Activated B cell treated with CpG ODN at 0.5 μM for 24 hours (primary cell): ENCODE measurements around the gene ADGRA1. TPM values are rescaled to one million over a fixed set of nuclear protein-coding genes. Genes with fewer than 3 reads are reported as not detected.

Experiments
- ATAC-seq: fragments of 200-7000 bp; cut with Tn5 transposase; one replicate; pipeline ENCODE4 v1.10.0; 2021; ENCODE audit warnings: low read depth, mild to moderate bottlenecking, moderate library complexity
- CTCF ChIA-PET: fragments of 350-600 bp; sonication (Branson Sonifier 250); formaldehyde crosslinking; loops from one replicate; lab custom pipeline; 2021; ENCODE audit warnings: antibody characterized with exemption; lab: Charles Lee
- POLR2A ChIA-PET: fragments of 350-600 bp; sonication (Branson Sonifier 250); formaldehyde crosslinking; loops from one replicate; lab custom pipeline; 2021; ENCODE audit warnings: antibody characterized with exemption; lab: Charles Lee
- DNase-seq: peaks from one replicate; pipeline ENCODE4 v3.0.0; 2022
- H3K27ac Mint-ChIP-seq: one replicate; pipeline ENCODE4 v1.8.0; 2020; ENCODE audit warnings: mixed read lengths
- H3K27me3 Mint-ChIP-seq: one replicate; pipeline ENCODE4 v1.8.0; 2021; ENCODE audit warnings: mixed read lengths
- H3K36me3 Mint-ChIP-seq: one replicate; pipeline ENCODE4 v1.8.0; 2021; ENCODE audit warnings: low read depth, mixed read lengths
- H3K4me1 Mint-ChIP-seq: one replicate; pipeline ENCODE4 v1.8.0; 2021; ENCODE audit warnings: mixed read lengths
- H3K4me3 Mint-ChIP-seq: one replicate; pipeline ENCODE4 v1.8.0; 2020; ENCODE audit warnings: mild to moderate bottlenecking, mixed read lengths
- H3K9me3 Mint-ChIP-seq: one replicate; pipeline ENCODE4 v1.8.0; 2020; ENCODE audit warnings: mixed read lengths
- CTCF ChIP-seq: fragments of 200-600 bp; IDR thresholded peaks from one replicate; pipeline ENCODE4 v1.8.0; 2022; ENCODE audit warnings: antibody characterized with exemption, mild to moderate bottlenecking
- intact Hi-C: fragments of 100-400 bp; cut with micrococcal nuclease; formaldehyde crosslinking; loops from one replicate; pipeline ENCODE4 v1.15.1; 2024
- total RNA-seq: library from RNA; stranded (reverse); gene quantifications from 2 replicates; pipeline ENCODE4 v1.2.3, GENCODE V29; 2022

ADGRA1 gene
- total RNA-seq, 1 donor from 2014 or later, result not detected

GRCh38 chr10:133126431-133127290 lies 38.9 kb downstream of the ADGRA1 start:
- ChIA-PET CTCF (no interaction called here), POLR2A (no interaction called here)
- H3K4me1 Mint-ChIP-seq, result peaks cover 5% of the 10 kb centered on the region
- no peak for DNase-seq
- intact Hi-C loops, result no loop called here
- TF ChIP-seq CTCF, result no peak
- H3K27ac Mint-ChIP-seq, result no peak overlapping the region
- no peak overlapping the region for H3K4me3 Mint-ChIP-seq
- H3K36me3 Mint-ChIP-seq, result no peaks in the 10 kb centered on the region
- no peak for ATAC-seq
- H3K9me3 Mint-ChIP-seq, result no peaks in the 10 kb centered on the region
- H3K27me3 Mint-ChIP-seq, result peaks cover 7% of the 10 kb centered on the region

GRCh38 chr10:133127291-133128125 lies 39.8 kb downstream of the ADGRA1 start:
- Mint-ChIP-seq H3K27me3 (peaks cover 7% of the 10 kb centered on the region), H3K4me3 (no peak overlapping the region), H3K27ac (no peak overlapping the region), H3K9me3 (no peaks in the 10 kb centered on the region), H3K36me3 (no peaks in the 10 kb centered on the region), H3K4me1 (peaks cover 11% of the 10 kb centered on the region)
- CTCF ChIA-PET, result no interaction called here
- intact Hi-C loops, result no loop called here
- DNase-seq, result no peak
- POLR2A ChIA-PET, result no interaction called here
- ATAC-seq, result peak; percentile 42
- no peak for TF ChIP-seq CTCF

GRCh38 chr10:133128126-133129070 lies 40.7 kb downstream of the ADGRA1 start:
- H3K27me3 Mint-ChIP-seq, result peaks cover 7% of the 10 kb centered on the region
- H3K36me3 Mint-ChIP-seq, result no peaks in the 10 kb centered on the region
- H3K9me3 Mint-ChIP-seq, result no peaks in the 10 kb centered on the region
- peak; percentile 13 for DNase-seq
- ChIA-PET CTCF (no interaction called here), POLR2A (no interaction called here)
- H3K27ac Mint-ChIP-seq, result no peak overlapping the region
- H3K4me1 Mint-ChIP-seq, result peaks cover 11% of the 10 kb centered on the region
- ATAC-seq, result no peak
- intact Hi-C loops, result no loop called here
- no peak overlapping the region for H3K4me3 Mint-ChIP-seq
- no peak for TF ChIP-seq CTCF

- Mint-ChIP-seq H3K36me3 (no peaks in the 10 kb centered on the region), H3K27ac (no peak overlapping the region), H3K9me3 (no peaks in the 10 kb centered on the region), H3K4me3 (no peak overlapping the region), H3K27me3 (peaks cover 7% of the 10 kb centered on the region), H3K4me1 (peaks cover 11% of the 10 kb centered on the region)
- DNase-seq (peak; percentile 11), ATAC-seq (no peak)
- POLR2A ChIA-PET, result no interaction called here
- CTCF ChIA-PET, result no interaction called here
- TF ChIP-seq CTCF, result no peak
- intact Hi-C loops, result no loop called here
Measured at GRCh38 chr10:133129071-133129858, 41.5 kb downstream of the ADGRA1 start.
